Measurements from ENCODE around the gene ADGRG1.

ADGRG1 gene

DNA sequence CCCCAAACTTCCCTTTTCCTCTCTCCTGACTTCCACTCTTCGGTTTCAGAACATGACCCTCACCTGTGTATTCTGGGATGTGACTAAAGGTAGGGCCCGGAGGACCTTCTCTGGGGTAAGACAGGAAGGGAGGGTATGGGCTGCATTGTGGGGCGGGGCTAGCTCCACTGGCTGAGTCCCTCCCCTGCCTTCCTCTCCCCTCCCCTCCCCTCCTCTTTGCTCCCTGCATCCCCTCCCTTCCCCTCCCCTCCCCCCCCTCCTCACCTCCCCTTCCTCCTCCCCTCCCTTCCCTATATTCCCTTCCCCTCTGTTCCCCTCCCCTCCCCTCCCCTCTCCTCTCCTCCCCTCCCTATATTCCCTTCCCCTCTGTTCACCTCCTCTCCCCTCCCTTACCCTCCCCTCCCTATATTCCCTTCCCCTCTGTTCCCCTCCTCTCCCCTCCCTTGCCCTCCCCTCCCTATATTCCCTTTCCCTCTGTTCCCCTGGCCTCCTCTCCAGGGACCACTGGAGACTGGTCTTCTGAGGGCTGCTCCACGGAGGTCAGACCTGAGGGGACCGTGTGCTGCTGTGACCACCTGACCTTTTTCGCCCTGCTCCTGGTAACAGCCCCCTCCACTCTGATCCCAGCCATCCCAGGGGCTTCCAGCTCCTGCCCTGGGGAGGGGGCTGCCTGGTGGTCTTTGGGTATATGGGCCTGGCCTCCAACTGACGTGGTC, 51.5 kb downstream of the ADGRG1 start:
- H3K36me3 ChIP-seq (ENCODE audit: control insufficient read depth, insufficient read depth, low read length), result no peaks in the 10 kb centered on the region
- H3K4me1 ChIP-seq (ENCODE audit: control insufficient read depth, insufficient read depth, low read length), result peaks cover 13% of the 10 kb centered on the region
- H3K9me3 ChIP-seq (ENCODE audit: control insufficient read depth, insufficient read depth, low read length), result no peaks in the 10 kb centered on the region
- no peaks in the 10 kb centered on the region for H3K27me3 ChIP-seq (ENCODE audit: control insufficient read depth, insufficient read depth, low read length)
- no peak overlapping the region for H3K9ac ChIP-seq (ENCODE audit: low read depth, low read length)
- H3K4me3 ChIP-seq (ENCODE audit: low read depth, low read length), result no peak overlapping the region

DNA sequence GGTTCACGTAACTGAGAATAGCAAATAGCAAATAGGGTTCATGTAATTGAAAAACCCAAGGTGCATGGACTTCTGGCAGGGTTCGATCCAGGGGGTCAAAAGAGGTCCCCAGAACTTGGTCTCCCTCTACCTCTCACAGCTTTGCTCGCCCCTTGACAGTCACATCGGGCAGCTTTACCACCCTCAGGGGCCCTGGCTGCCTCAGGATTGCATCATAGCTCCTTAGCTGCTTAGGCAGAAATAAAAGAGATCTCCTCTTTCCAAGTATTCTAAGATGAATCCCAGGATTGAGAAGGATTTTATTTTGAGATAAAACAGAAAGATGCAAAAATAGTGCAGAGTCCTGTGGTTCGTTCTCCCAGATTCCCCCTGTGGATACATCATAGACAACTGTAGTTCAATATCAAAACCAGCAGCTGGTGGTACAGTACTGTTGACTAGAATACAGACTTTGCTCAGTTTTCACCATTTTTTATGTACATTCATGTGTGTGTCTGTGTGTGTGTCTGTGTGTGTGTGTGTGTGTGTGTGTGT, 52.5 kb downstream of the ADGRG1 start:
- no peak overlapping the region for H3K4me3 ChIP-seq (ENCODE audit: low read depth, low read length)
- peaks cover 8% of the 10 kb centered on the region for H3K4me1 ChIP-seq (ENCODE audit: control insufficient read depth, insufficient read depth, low read length)
- H3K9me3 ChIP-seq (ENCODE audit: control insufficient read depth, insufficient read depth, low read length), result no peaks in the 10 kb centered on the region
- no peaks in the 10 kb centered on the region for H3K27me3 ChIP-seq (ENCODE audit: control insufficient read depth, insufficient read depth, low read length)
- H3K36me3 ChIP-seq (ENCODE audit: control insufficient read depth, insufficient read depth, low read length), result no peaks in the 10 kb centered on the region
- H3K9ac ChIP-seq (ENCODE audit: low read depth, low read length), result no peak overlapping the region

GRCh38 chr16:57681950-57682728, 53.7 kb downstream of the ADGRG1 start:
- Histone ChIP-seq H3K4me3 (ENCODE audit: low read depth, low read length) (no peak overlapping the region), H3K36me3 (ENCODE audit: control insufficient read depth, insufficient read depth, low read length) (no peaks in the 10 kb centered on the region), H3K27me3 (ENCODE audit: control insufficient read depth, insufficient read depth, low read length) (no peaks in the 10 kb centered on the region), H3K9me3 (ENCODE audit: control insufficient read depth, insufficient read depth, low read length) (no peaks in the 10 kb centered on the region), H3K9ac (ENCODE audit: low read depth, low read length) (no peak overlapping the region), H3K4me1 (ENCODE audit: control insufficient read depth, insufficient read depth, low read length) (peaks cover 2% of the 10 kb centered on the region)

GRCh38 chr16:57682809-57683635, 54.6 kb downstream of the ADGRG1 start:
- Histone ChIP-seq H3K4me1 (ENCODE audit: control insufficient read depth, insufficient read depth, low read length) (no peaks in the 10 kb centered on the region), H3K4me3 (ENCODE audit: low read depth, low read length) (no peak overlapping the region), H3K9me3 (ENCODE audit: control insufficient read depth, insufficient read depth, low read length) (no peaks in the 10 kb centered on the region), H3K27me3 (ENCODE audit: control insufficient read depth, insufficient read depth, low read length) (no peaks in the 10 kb centered on the region), H3K9ac (ENCODE audit: low read depth, low read length) (no peak overlapping the region), H3K36me3 (ENCODE audit: control insufficient read depth, insufficient read depth, low read length) (no peaks in the 10 kb centered on the region)

GRCh38 chr16:57683636-57684545, 55.5 kb downstream of the ADGRG1 start:
- no peak overlapping the region for H3K9ac ChIP-seq (ENCODE audit: low read depth, low read length)

GRCh38 chr16:57684626-57685358, 56.4 kb downstream of the ADGRG1 start:
- H3K9ac ChIP-seq (ENCODE audit: low read depth, low read length), result no peak overlapping the region
- no peaks in the 10 kb centered on the region for H3K36me3 ChIP-seq (ENCODE audit: control insufficient read depth, insufficient read depth, low read length)
- H3K4me3 ChIP-seq (ENCODE audit: low read depth, low read length), result no peak overlapping the region
- H3K4me1 ChIP-seq (ENCODE audit: control insufficient read depth, insufficient read depth, low read length), result no peaks in the 10 kb centered on the region
- H3K9me3 ChIP-seq (ENCODE audit: control insufficient read depth, insufficient read depth, low read length), result no peaks in the 10 kb centered on the region
- no peaks in the 10 kb centered on the region for H3K27me3 ChIP-seq (ENCODE audit: control insufficient read depth, insufficient read depth, low read length)

More at GRCh38 chr16:57683636-57684545, 55.5 kb downstream of the ADGRG1 start:
- Histone ChIP-seq H3K36me3 (ENCODE audit: control insufficient read depth, insufficient read depth, low read length) (no peaks in the 10 kb centered on the region), H3K27me3 (ENCODE audit: control insufficient read depth, insufficient read depth, low read length) (no peaks in the 10 kb centered on the region), H3K4me3 (ENCODE audit: low read depth, low read length) (no peak overlapping the region), H3K4me1 (ENCODE audit: control insufficient read depth, insufficient read depth, low read length) (no peaks in the 10 kb centered on the region), H3K9me3 (ENCODE audit: control insufficient read depth, insufficient read depth, low read length) (no peaks in the 10 kb centered on the region)

- no peaks in the 10 kb centered on the region for H3K9me3 ChIP-seq (ENCODE audit: control insufficient read depth, insufficient read depth, low read length)
- no peak overlapping the region for H3K9ac ChIP-seq (ENCODE audit: low read depth, low read length)
- H3K36me3 ChIP-seq (ENCODE audit: control insufficient read depth, insufficient read depth, low read length), result no peaks in the 10 kb centered on the region
- H3K4me3 ChIP-seq (ENCODE audit: low read depth, low read length), result no peak overlapping the region
- H3K27me3 ChIP-seq (ENCODE audit: control insufficient read depth, insufficient read depth, low read length), result no peaks in the 10 kb centered on the region
- no peaks in the 10 kb centered on the region for H3K4me1 ChIP-seq (ENCODE audit: control insufficient read depth, insufficient read depth, low read length)
Observed at GRCh38 chr16:57685633-57686032, 57.2 kb downstream of the ADGRG1 start.

- no peak overlapping the region for H3K4me3 ChIP-seq (ENCODE audit: low read depth, low read length)
- H3K27me3 ChIP-seq (ENCODE audit: control insufficient read depth, insufficient read depth, low read length), result no peaks in the 10 kb centered on the region
- no peaks in the 10 kb centered on the region for H3K36me3 ChIP-seq (ENCODE audit: control insufficient read depth, insufficient read depth, low read length)
- H3K9me3 ChIP-seq (ENCODE audit: control insufficient read depth, insufficient read depth, low read length), result no peaks in the 10 kb centered on the region
- H3K4me1 ChIP-seq (ENCODE audit: control insufficient read depth, insufficient read depth, low read length), result no peaks in the 10 kb centered on the region
- no peak overlapping the region for H3K9ac ChIP-seq (ENCODE audit: low read depth, low read length)
Observed at GRCh38 chr16:57686577-57686976, 58.1 kb downstream of the ADGRG1 start.

DNA sequence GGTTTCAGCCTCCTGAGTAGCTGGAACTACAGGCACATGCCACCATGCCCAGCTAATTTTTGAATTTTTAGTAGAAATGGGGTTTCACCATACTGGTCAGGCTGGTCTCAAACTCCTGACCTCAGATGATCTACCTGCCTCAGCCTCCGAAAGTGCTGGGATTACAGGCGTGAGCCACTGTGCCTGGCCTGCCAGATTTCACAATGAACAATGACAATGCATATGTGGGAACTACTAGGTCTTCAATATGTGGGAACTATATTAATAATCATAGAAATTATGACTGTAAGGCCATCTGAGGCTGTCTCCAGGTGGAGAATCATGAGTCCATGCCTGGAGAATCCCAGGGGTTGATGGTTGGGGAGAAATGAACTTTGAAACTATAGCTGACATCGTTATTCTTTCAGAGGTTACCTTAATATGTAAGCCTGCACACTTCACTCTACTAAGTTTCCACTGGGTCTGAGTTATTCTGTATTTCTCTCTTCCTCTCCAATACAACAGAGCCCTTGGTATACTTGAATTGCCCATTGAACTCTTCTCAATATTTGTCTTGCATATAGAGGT, 59.0 kb downstream of the ADGRG1 start:
- Histone ChIP-seq H3K27me3 (ENCODE audit: control insufficient read depth, insufficient read depth, low read length) (no peaks in the 10 kb centered on the region), H3K9ac (ENCODE audit: low read depth, low read length) (no peak overlapping the region), H3K4me1 (ENCODE audit: control insufficient read depth, insufficient read depth, low read length) (no peaks in the 10 kb centered on the region), H3K4me3 (ENCODE audit: low read depth, low read length) (no peak overlapping the region), H3K9me3 (ENCODE audit: control insufficient read depth, insufficient read depth, low read length) (no peaks in the 10 kb centered on the region), H3K36me3 (ENCODE audit: control insufficient read depth, insufficient read depth, low read length) (no peaks in the 10 kb centered on the region)

DNA sequence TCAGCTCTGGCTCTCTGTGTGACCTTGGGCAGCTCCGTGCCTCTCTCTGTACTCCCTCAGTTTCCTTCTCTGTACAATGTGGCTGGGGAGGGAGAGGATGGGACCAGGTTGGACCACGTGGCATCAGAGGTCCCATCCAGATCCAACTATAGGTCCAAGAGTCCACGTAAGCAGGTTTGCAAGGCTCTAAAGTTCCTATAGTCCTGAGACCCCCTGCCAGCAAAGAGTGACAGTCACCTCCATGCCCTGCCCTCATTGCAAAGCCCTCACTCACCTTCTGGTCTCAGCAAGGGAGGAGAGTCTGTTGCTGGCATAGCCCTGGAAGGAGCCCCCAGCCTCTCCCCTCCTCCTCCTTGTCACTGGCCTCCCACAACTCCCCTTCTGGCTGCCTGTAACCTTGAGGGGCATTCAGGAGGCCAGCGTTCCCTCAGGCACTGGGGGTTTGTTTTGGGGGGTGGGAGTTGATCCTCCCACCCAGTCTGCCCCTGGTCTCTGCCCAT, 60.1 kb downstream of the ADGRG1 start:
- Histone ChIP-seq H3K36me3 (ENCODE audit: control insufficient read depth, insufficient read depth, low read length) (no peaks in the 10 kb centered on the region), H3K9ac (ENCODE audit: low read depth, low read length) (no peak overlapping the region), H3K4me1 (ENCODE audit: control insufficient read depth, insufficient read depth, low read length) (no peaks in the 10 kb centered on the region), H3K9me3 (ENCODE audit: control insufficient read depth, insufficient read depth, low read length) (no peaks in the 10 kb centered on the region), H3K4me3 (ENCODE audit: low read depth, low read length) (no peak overlapping the region), H3K27me3 (ENCODE audit: control insufficient read depth, insufficient read depth, low read length) (no peaks in the 10 kb centered on the region)
